ENCODE data around the gene B4GALT5.

B4GALT5 gene

GRCh38 chr20:49700411-49701185 is 13.1 kb downstream of the B4GALT5 start:
- Histone ChIP-seq H3K79me2 (ENCODE audit: low read length) (peaks cover 97% of the 10 kb centered on the region), H3K4me2 (ENCODE audit: low read length) (peak overlapping the region; percentile 80), H3K9ac (ENCODE audit: low read length) (peak overlapping the region; percentile 67), H3K9me3 (ENCODE audit: insufficient read depth, low read length) (no peaks in the 10 kb centered on the region), H2AFZ (ENCODE audit: low read depth, low read length) (no peak overlapping the region), H3K27ac (ENCODE audit: low read length) (peak overlapping the region; percentile 91), H3K4me3 (ENCODE audit: low read length) (peak overlapping the region; percentile 69), H3K4me1 (ENCODE audit: low read length) (peaks cover 95% of the 10 kb centered on the region), H4K20me1 (ENCODE audit: insufficient read depth, low read length) (peaks cover 35% of the 10 kb centered on the region), H3K27me3 (ENCODE audit: low read depth, low read length) (no peaks in the 10 kb centered on the region), H3K36me3 (replicated peaks; ENCODE audit: low read depth, low read length) (peaks cover 19% of the 10 kb centered on the region)
- TF ChIP-seq EZH2phosphoT487 (IDR thresholded peaks at IDR 0.05; ENCODE audit: low read depth) (no peak), CTCF (IDR thresholded peaks at IDR 0.05; ENCODE audit: low read depth, low read length) (no peak)

- no peaks in the 10 kb centered on the region for H3K27me3 ChIP-seq (ENCODE audit: low read depth, low read length)
- TF ChIP-seq CTCF (IDR thresholded peaks at IDR 0.05; ENCODE audit: low read depth, low read length): no peak
- no peak for TF ChIP-seq EZH2phosphoT487 (IDR thresholded peaks at IDR 0.05; ENCODE audit: low read depth)
- H3K4me1 ChIP-seq (ENCODE audit: low read length): peaks cover 95% of the 10 kb centered on the region
- peak overlapping the region; percentile 91 for H3K27ac ChIP-seq (ENCODE audit: low read length)
- H3K9ac ChIP-seq (ENCODE audit: low read length): peak overlapping the region; percentile 75
- peak overlapping the region; percentile 80 for H3K4me2 ChIP-seq (ENCODE audit: low read length)
- peaks cover 20% of the 10 kb centered on the region for H3K36me3 ChIP-seq (replicated peaks; ENCODE audit: low read depth, low read length)
- H3K79me2 ChIP-seq (ENCODE audit: low read length): peaks cover 97% of the 10 kb centered on the region
- peaks cover 37% of the 10 kb centered on the region for H4K20me1 ChIP-seq (ENCODE audit: insufficient read depth, low read length)
- peak overlapping the region; percentile 69 for H3K4me3 ChIP-seq (ENCODE audit: low read length)
- H3K9me3 ChIP-seq (ENCODE audit: insufficient read depth, low read length): no peaks in the 10 kb centered on the region
- H2AFZ ChIP-seq (ENCODE audit: low read depth, low read length): no peak overlapping the region
Measured at GRCh38 chr20:49699200-49699992, 14.3 kb downstream of the B4GALT5 start.

GRCh38 chr20:49698477-49698876 is 15.2 kb downstream of the B4GALT5 start:
- Histone ChIP-seq H3K36me3 (replicated peaks; ENCODE audit: low read depth, low read length) (peaks cover 16% of the 10 kb centered on the region), H3K9ac (ENCODE audit: low read length) (peak overlapping the region; percentile 75), H3K27me3 (ENCODE audit: low read depth, low read length) (no peaks in the 10 kb centered on the region), H3K27ac (ENCODE audit: low read length) (peak overlapping the region; percentile 91), H3K4me2 (ENCODE audit: low read length) (peak overlapping the region; percentile 80), H4K20me1 (ENCODE audit: insufficient read depth, low read length) (peaks cover 41% of the 10 kb centered on the region), H3K4me3 (ENCODE audit: low read length) (peak overlapping the region; percentile 69), H3K4me1 (ENCODE audit: low read length) (peaks cover 96% of the 10 kb centered on the region), H3K79me2 (ENCODE audit: low read length) (peaks cover 97% of the 10 kb centered on the region), H2AFZ (ENCODE audit: low read depth, low read length) (no peak overlapping the region), H3K9me3 (ENCODE audit: insufficient read depth, low read length) (no peaks in the 10 kb centered on the region)
- TF ChIP-seq CTCF (IDR thresholded peaks at IDR 0.05; ENCODE audit: low read depth, low read length) (no peak), EZH2phosphoT487 (IDR thresholded peaks at IDR 0.05; ENCODE audit: low read depth) (no peak)

DNA sequence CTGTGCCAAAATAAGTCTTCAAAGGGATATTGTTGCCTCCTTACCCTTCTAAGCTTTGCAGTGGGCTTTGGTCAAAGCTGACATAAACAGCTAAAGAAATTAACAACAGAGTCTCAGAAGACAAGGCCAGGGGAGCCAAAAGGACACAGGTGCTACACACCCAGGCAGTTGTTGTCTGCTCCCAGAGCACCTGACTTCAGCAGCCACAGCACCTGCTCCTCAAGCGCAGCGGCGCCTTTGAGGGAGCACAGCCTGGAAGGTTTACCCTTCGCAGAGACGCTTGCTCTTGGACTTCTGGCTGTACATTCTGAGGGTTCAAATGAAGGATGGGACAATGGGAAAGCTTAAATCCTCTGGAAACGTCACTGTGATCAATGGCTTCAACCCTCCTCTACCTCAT is 16.6 kb downstream of the B4GALT5 start:
- no peaks in the 10 kb centered on the region for H3K27me3 ChIP-seq (ENCODE audit: low read depth, low read length)
- peak overlapping the region; percentile 80 for H3K4me2 ChIP-seq (ENCODE audit: low read length)
- H3K9ac ChIP-seq (ENCODE audit: low read length): peak overlapping the region; percentile 75
- peak overlapping the region; percentile 69 for H3K4me3 ChIP-seq (ENCODE audit: low read length)
- peaks cover 97% of the 10 kb centered on the region for H3K4me1 ChIP-seq (ENCODE audit: low read length)
- H3K27ac ChIP-seq (ENCODE audit: low read length): peak overlapping the region; percentile 91
- no peaks in the 10 kb centered on the region for H3K9me3 ChIP-seq (ENCODE audit: insufficient read depth, low read length)
- no peak for TF ChIP-seq EZH2phosphoT487 (IDR thresholded peaks at IDR 0.05; ENCODE audit: low read depth)
- TF ChIP-seq CTCF (IDR thresholded peaks at IDR 0.05; ENCODE audit: low read depth, low read length): no peak
- H4K20me1 ChIP-seq (ENCODE audit: insufficient read depth, low read length): peaks cover 55% of the 10 kb centered on the region
- peaks cover 15% of the 10 kb centered on the region for H3K36me3 ChIP-seq (replicated peaks; ENCODE audit: low read depth, low read length)
- no peak overlapping the region for H2AFZ ChIP-seq (ENCODE audit: low read depth, low read length)
- peaks cover 97% of the 10 kb centered on the region for H3K79me2 ChIP-seq (ENCODE audit: low read length)

Data from OCI-LY3 (cell line).